Sigmoid colon (tissue), 4 donors: ENCODE measurements around the gene SLC12A8.

Experiments used
- POLR2AphosphoS5 ChIP-seq, 4 donors: sonication (generic); formaldehyde crosslinking; IDR thresholded peaks; one replicate each; pipeline ENCODE4 v1.6.1; 2017; ENCODE audit warnings: antibody characterized with exemption in 4 of 4
- TF ChIP-seq, protein P1 (sequence below), 4 experiments: fragments of 450-650 bp in 3 of 4; fragments of 200-600 bp in 1 of 4; IDR thresholded peaks; one replicate each; pipeline ENCODE4 v1.5.1; 2016 to 2019; ENCODE audit warnings: antibody characterized with exemption in 4 of 4, mild to moderate bottlenecking in 3 of 4, moderate library complexity in 2 of 4

GRCh38 chr3:125054449-125055329, 157.9 kb downstream of the SLC12A8 start:
- TF ChIP-seq, protein P1, sequence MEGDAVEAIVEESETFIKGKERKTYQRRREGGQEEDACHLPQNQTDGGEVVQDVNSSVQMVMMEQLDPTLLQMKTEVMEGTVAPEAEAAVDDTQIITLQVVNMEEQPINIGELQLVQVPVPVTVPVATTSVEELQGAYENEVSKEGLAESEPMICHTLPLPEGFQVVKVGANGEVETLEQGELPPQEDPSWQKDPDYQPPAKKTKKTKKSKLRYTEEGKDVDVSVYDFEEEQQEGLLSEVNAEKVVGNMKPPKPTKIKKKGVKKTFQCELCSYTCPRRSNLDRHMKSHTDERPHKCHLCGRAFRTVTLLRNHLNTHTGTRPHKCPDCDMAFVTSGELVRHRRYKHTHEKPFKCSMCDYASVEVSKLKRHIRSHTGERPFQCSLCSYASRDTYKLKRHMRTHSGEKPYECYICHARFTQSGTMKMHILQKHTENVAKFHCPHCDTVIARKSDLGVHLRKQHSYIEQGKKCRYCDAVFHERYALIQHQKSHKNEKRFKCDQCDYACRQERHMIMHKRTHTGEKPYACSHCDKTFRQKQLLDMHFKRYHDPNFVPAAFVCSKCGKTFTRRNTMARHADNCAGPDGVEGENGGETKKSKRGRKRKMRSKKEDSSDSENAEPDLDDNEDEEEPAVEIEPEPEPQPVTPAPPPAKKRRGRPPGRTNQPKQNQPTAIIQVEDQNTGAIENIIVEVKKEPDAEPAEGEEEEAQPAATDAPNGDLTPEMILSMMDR (IDR thresholded peaks at IDR 0.05) = peak in 1 of 4 experiments; percentile 12
- TF ChIP-seq POLR2AphosphoS5 (IDR thresholded peaks at IDR 0.05) = peak; percentile 50 to 82 (median 79)
